K562 (cell line): ENCODE data around the gene CHIC2. TPM values are rescaled to one million over a fixed set of nuclear protein-coding genes. Genes with fewer than 3 reads are reported as not detected.
"Not testable (repeated sequence)": the region's sequence is repeated elsewhere in the genome, so short reads cannot be mapped to it uniquely, and the experiment has no call there.

Experiments
- ATAC-seq: fragments of 200-7000 bp; cut with Tn5 transposase; 3 replicates; pipeline ENCODE4 v1.9.1; 2020; ENCODE audit warnings: moderate library complexity
- BruUV-seq: library from RNA; stranded (reverse); fragments of 400-500 nt; replicated peaks from 2 replicates; lab custom pipeline; 2021; lab: Mats Ljungman, UMichigan
- CTCF ChIA-PET: fragments of 300-600 bp; formaldehyde crosslinking; extraction: SDS; loops from one replicate; lab custom pipeline; 2021; ENCODE audit warnings: low intra/inter-chr PET ratio; lab: Yijun Ruan, JAX
- POLR2A ChIA-PET: fragments of 300-600, 350-650 bp; sonication (Branson Sonifier 250); formaldehyde crosslinking; extraction: SDS; loops from one replicate; lab custom pipeline; 2021; ENCODE audit warnings: antibody characterized with exemption, inconsistent platforms; lab: Yijun Ruan, JAX
- DNase-seq, 4 experiments: peaks; one replicate each; pipeline versions ENCODE4 v3.0.0 to v3.0.0-alpha.2; 2011 to 2018; ENCODE audit warnings: low spot score in 3 of 4, mixed read lengths in 3 of 4; ENCODE audit errors: extremely low read depth in 1 of 4
- FAIRE-seq: peaks from 2 replicates; lab custom pipeline; 2011; peaks lifted over from hg19 to GRCh38; lab: Jason Lieb, UNC
- H2AFZ ChIP-seq: 2 replicates; pipeline ENCODE4 v1.6.0; 2011; ENCODE audit warnings: low read depth, low read length, control low read depth, inconsistent platforms
- H3K27ac ChIP-seq: fragments of 200-600 bp; 3 replicates; pipeline ENCODE4 v1.8.0; 2011; ENCODE audit warnings: low read depth, mild to moderate bottlenecking, control low read depth, inconsistent platforms, low read length, moderate library complexity, mixed read lengths; ENCODE audit errors: extremely low read depth
- H3K27me3 ChIP-seq, 2 experiments: fragments of 300-600 bp in 1 of 2; 2 replicates in 1 of 2; 3 replicates in 1 of 2; pipeline versions ENCODE4 v1.6.0 to v1.8.0; 2011; ENCODE audit warnings: inconsistent platforms in 2 of 2, low read length in 2 of 2, mild to moderate bottlenecking in 1 of 2, mixed read lengths in 1 of 2, moderate library complexity in 1 of 2; ENCODE audit not compliant: control insufficient read depth in 2 of 2, insufficient read depth in 2 of 2
- H3K36me3 ChIP-seq: fragments of 300-600 bp; 3 replicates; pipeline ENCODE4 v1.8.0; 2011; ENCODE audit warnings: mild to moderate bottlenecking, low read length, inconsistent platforms; ENCODE audit not compliant: control insufficient read depth, insufficient read depth
- H3K4me1 ChIP-seq, 2 experiments: fragments of 200-600 bp in 1 of 2; replicated peaks in 1 of 2; 2 replicates in 1 of 2; 3 replicates in 1 of 2; pipeline versions ENCODE4 v1.5.1 to v1.8.0; 2011; ENCODE audit warnings: inconsistent platforms in 2 of 2, low read length in 2 of 2, mild to moderate bottlenecking in 1 of 2, mixed read lengths in 1 of 2, moderate library complexity in 1 of 2; ENCODE audit not compliant: control insufficient read depth in 2 of 2, insufficient read depth in 2 of 2
- H3K4me2 ChIP-seq: 2 replicates; pipeline ENCODE4 v1.6.1; 2011; ENCODE audit warnings: low read length, control low read depth, inconsistent platforms, mixed read lengths; ENCODE audit not compliant: insufficient read depth
- H3K4me3 ChIP-seq: fragments of 200-600 bp; sonication (generic), shearing (Covaris generic); 2 replicates; pipeline ENCODE4 v1.5.1; 2016; ENCODE audit warnings: control low read depth, inconsistent platforms
- H3K79me2 ChIP-seq: fragments of 200-600 bp; 3 replicates; pipeline ENCODE4 v1.8.0; 2011; ENCODE audit warnings: low read length, inconsistent platforms; ENCODE audit not compliant: control insufficient read depth, insufficient read depth
- H3K9ac ChIP-seq, 2 experiments: 2 replicates each; pipeline versions ENCODE4 v1.6.0 to v1.6.1; 2011; ENCODE audit warnings: low read depth in 2 of 2, low read length in 2 of 2, control low read depth in 1 of 2, inconsistent platforms in 1 of 2, mild to moderate bottlenecking in 1 of 2, mixed read lengths in 1 of 2; ENCODE audit not compliant: insufficient read depth in 1 of 2
- H3K9me1 ChIP-seq: one replicate; pipeline ENCODE4 v1.6.0; 2011; ENCODE audit warnings: inconsistent platforms, mild to moderate bottlenecking, low read length, moderate library complexity; ENCODE audit not compliant: control insufficient read depth, insufficient read depth
- H3K9me3 ChIP-seq: replicated peaks from 2 replicates; pipeline ENCODE4 v1.5.1; 2011; ENCODE audit warnings: low read depth, low read length, inconsistent platforms; ENCODE audit not compliant: control insufficient read depth, insufficient read depth
- H4K20me1 ChIP-seq: replicated peaks from 2 replicates; pipeline ENCODE4 v1.6.1; 2011; ENCODE audit warnings: low read length, inconsistent platforms, mixed read lengths; ENCODE audit not compliant: control insufficient read depth, insufficient read depth
- SMARCE1 ChIP-seq: fragments of 450-650 bp; IDR thresholded peaks from 2 replicates; pipeline ENCODE4 v1.7.1; 2016; ENCODE audit warnings: mild to moderate bottlenecking
- ZBTB8A ChIP-seq: fragments of 450-650 bp; IDR thresholded peaks from 2 replicates; pipeline ENCODE4 v1.6.1; 2018; ENCODE audit warnings: mild to moderate bottlenecking, moderate library complexity; ENCODE audit not compliant: partially characterized antibody
- ZNF253 ChIP-seq: fragments of 250-450 bp; sonication (Bioruptor Pico); conservative IDR thresholded peaks from 2 replicates; pipeline ENCODE4 v1.6.1; 2021; ENCODE audit warnings: mild to moderate bottlenecking
- ZNF57 ChIP-seq: fragments of 450-650 bp; formaldehyde crosslinking; IDR thresholded peaks from 2 replicates; pipeline ENCODE4 v1.4.0; 2020; ENCODE audit warnings: mild to moderate bottlenecking, moderate library complexity
- WGBS: fragments of 100-300 bp; shearing (Covaris generic); methylation state at CpG from one replicate; pipeline ENCODE4 v1.1.6; 2016; ENCODE audit warnings: low coverage, mixed read lengths; ENCODE audit not compliant: insufficient coverage; ENCODE audit errors: missing lambda C conversion rate; 5-methylcytosine and 5-hydroxymethylcytosine counted together
- in situ Hi-C: fragments of 300-500 bp; cut with MboI; formaldehyde crosslinking; loops from 4 replicates; pipeline ENCODE4 v1.15.0; 2018; ENCODE audit warnings: inconsistent platforms, mixed read lengths
- intact Hi-C: fragments of 100-400 bp; cut with micrococcal nuclease; formaldehyde crosslinking; loops from 2 replicates; pipeline ENCODE4 v1.14.2; 2022
- polyA plus RNA-seq, 8 experiments: library from polyadenylated mRNA; depleted of rRNA in 4 of 8; stranded (reverse) in 5 of 8; unstranded in 3 of 8; fragments of >200 nt; fragmentation: Nextera tagmentation in 2 of 8; fragmentation: Illumina TruSeq in 1 of 8; extraction: Ambion mirVana in 2 of 8; extraction: Trizol in 1 of 8; gene quantifications; 2 replicates each; pipeline versions ENCODE4 v1.2.1 to v1.2.3, GENCODE V29; 2011 to 2014; ENCODE audit warnings: inconsistent platforms in 1 of 8, missing spikeins in 1 of 8
- total RNA-seq, 7 experiments: library from RNA; depleted of rRNA in 6 of 7; stranded (reverse); fragments of >200 nt in 6 of 7; fragmentation: Illumina TruSeq in 2 of 7; extraction: Trizol in 2 of 7; gene quantifications; 2 replicates each; pipeline versions ENCODE4 v1.2.1 to v1.2.3, GENCODE V29; 2011 to 2021; ENCODE audit warnings: low replicate concordance in 1 of 7
- TF ChIP-seq, protein P1 (sequence below): fragments of 150-350 bp; conservative IDR thresholded peaks from 2 replicates; pipeline ENCODE4 v1.6.1; 2014; ENCODE audit warnings: low read length
- TF ChIP-seq, protein P2 (sequence below), 2 experiments: IDR thresholded peaks; 2 replicates each; pipeline ENCODE4 v1.6.1; 2012; ENCODE audit warnings: improper control_type of control experiment in 2 of 2, low read depth in 2 of 2, low read length in 2 of 2, borderline replicate concordance in 1 of 2

Gene CHIC2
- total and polyA plus RNA-seq, 9 of the 15 experiments (the other 6 are each of a cell fraction or from before 2014, with no cell fraction given): 0.89 to 25.1 (median 12.1) TPM

DNA sequence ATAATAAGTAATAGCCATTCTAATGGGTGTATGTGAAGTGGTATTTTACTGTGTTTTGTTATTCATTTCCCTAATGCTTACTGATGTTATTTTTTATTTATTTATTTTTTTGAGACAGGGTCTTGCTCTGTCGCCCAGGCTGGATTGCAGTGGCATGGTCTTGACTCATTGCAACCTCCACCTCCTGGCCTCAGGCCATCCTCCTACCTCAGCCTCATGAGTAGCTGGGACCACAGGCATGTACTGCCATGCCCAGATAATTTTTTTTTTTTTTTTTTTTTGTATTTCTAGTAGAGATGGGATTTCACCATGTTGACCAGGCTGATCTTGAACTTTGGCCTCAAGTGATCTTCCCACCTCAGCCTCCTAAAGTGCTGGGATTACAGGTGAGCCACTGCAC lies 48.8 kb upstream of the CHIC2 start:
- H3K36me3 ChIP-seq, H3K9me1 ChIP-seq, H3K79me2 ChIP-seq, H2AFZ ChIP-seq, DNase-seq, H3K4me1 ChIP-seq, POLR2A ChIA-PET, ATAC-seq, H3K9ac ChIP-seq, H4K20me1 ChIP-seq, intact Hi-C loops, H3K27ac ChIP-seq, H3K4me3 ChIP-seq, CTCF ChIA-PET, H3K9me3 ChIP-seq, FAIRE-seq, H3K4me2 ChIP-seq, BruUV-seq, in situ Hi-C loops: not testable (repeated sequence)
- 0% methylated on average over 1 of the region's 1 CpG for WGBS
- H3K27me3 ChIP-seq: peaks cover 20 to 22% of the 10 kb centered on the region in 2 experiments

DNA sequence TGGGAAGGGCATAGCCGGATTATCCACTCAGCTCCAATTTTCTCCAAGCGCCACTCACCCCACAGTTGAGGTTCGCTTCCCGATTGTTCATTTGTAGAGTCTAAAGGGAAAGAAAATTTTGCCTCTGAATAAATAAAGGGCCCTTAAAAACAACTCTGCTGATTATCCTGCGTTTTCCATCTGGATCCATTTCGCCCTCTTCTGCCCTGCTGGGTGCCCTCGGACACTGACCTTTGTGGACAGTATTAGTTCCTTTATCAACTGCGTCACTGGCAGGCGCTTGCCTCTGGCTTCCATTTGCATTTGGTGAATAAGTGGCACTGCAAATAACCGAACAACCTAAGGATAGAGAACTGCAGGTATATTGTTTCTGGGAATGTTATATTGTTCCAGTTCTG lies 45.6 kb upstream of the CHIC2 start:
- intact Hi-C loops: no loop called here
- Histone ChIP-seq H2AFZ (no peak overlapping the region), H3K9ac (no peak overlapping the region), H3K27me3 (peaks cover 27 to 37% of the 10 kb centered on the region in 2 experiments), H3K36me3 (no peaks in the 10 kb centered on the region), H3K27ac (no peak overlapping the region), H3K9me1 (no peaks in the 10 kb centered on the region), H3K4me2 (no peak overlapping the region), H3K9me3 (no peaks in the 10 kb centered on the region), H4K20me1 (no peaks in the 10 kb centered on the region), H3K79me2 (no peaks in the 10 kb centered on the region), H3K4me1 (peaks cover 0 to 9% of the 10 kb centered on the region in 2 experiments; a peak in 1 of 5 replicates), H3K4me3 (no peak overlapping the region)
- DNase-seq (no peak), ATAC-seq (no peak), FAIRE-seq (no peak)
- WGBS: under 1% methylated on average over 10 of the region's 10 CpGs
- BruUV-seq: no TSS peak
- CTCF ChIA-PET: no interaction called here
- in situ Hi-C loops: no loop called here
- POLR2A ChIA-PET: no interaction called here
- TF ChIP-seq ZNF253 (CRISPR knock-in tag) (no peak), ZNF57 (CRISPR knock-in tag) (no peak), ZBTB8A (no peak), SMARCE1 (no peak)
- TF ChIP-seq, protein P1, sequence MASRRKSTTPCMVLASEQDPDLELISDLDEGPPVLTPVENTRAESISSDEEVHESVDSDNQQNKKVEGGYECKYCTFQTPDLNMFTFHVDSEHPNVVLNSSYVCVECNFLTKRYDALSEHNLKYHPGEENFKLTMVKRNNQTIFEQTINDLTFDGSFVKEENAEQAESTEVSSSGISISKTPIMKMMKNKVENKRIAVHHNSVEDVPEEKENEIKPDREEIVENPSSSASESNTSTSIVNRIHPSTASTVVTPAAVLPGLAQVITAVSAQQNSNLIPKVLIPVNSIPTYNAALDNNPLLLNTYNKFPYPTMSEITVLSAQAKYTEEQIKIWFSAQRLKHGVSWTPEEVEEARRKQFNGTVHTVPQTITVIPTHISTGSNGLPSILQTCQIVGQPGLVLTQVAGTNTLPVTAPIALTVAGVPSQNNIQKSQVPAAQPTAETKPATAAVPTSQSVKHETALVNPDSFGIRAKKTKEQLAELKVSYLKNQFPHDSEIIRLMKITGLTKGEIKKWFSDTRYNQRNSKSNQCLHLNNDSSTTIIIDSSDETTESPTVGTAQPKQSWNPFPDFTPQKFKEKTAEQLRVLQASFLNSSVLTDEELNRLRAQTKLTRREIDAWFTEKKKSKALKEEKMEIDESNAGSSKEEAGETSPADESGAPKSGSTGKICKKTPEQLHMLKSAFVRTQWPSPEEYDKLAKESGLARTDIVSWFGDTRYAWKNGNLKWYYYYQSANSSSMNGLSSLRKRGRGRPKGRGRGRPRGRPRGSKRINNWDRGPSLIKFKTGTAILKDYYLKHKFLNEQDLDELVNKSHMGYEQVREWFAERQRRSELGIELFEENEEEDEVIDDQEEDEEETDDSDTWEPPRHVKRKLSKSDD: no peak
- TF ChIP-seq, protein P2, sequence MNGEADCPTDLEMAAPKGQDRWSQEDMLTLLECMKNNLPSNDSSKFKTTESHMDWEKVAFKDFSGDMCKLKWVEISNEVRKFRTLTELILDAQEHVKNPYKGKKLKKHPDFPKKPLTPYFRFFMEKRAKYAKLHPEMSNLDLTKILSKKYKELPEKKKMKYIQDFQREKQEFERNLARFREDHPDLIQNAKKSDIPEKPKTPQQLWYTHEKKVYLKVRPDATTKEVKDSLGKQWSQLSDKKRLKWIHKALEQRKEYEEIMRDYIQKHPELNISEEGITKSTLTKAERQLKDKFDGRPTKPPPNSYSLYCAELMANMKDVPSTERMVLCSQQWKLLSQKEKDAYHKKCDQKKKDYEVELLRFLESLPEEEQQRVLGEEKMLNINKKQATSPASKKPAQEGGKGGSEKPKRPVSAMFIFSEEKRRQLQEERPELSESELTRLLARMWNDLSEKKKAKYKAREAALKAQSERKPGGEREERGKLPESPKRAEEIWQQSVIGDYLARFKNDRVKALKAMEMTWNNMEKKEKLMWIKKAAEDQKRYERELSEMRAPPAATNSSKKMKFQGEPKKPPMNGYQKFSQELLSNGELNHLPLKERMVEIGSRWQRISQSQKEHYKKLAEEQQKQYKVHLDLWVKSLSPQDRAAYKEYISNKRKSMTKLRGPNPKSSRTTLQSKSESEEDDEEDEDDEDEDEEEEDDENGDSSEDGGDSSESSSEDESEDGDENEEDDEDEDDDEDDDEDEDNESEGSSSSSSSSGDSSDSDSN (IDR thresholded peaks at IDR 0.05; ENCODE audit: borderline replicate concordance in 1 of 2, low read depth in 2 of 2, low read length in 2 of 2): no peak
